T47D (cell line): Measurements from ENCODE around the gene ZC3HAV1.
"Not testable (repeated sequence)": the region's sequence is repeated elsewhere in the genome, so short reads cannot be mapped to it uniquely, and the experiment has no call there.

Source experiments
- DNase-seq, 2 experiments: peaks; one replicate each; pipeline versions ENCODE4 v3.0.0 to v3.0.0-alpha.2; 2011 to 2012; ENCODE audit warnings: low read depth in 1 of 2, low spot score in 1 of 2
- JUND ChIP-seq: IDR thresholded peaks from 2 replicates; pipeline ENCODE4 v1.6.1; 2012; ENCODE audit warnings: low read depth
- in situ Hi-C: cut with HindIII; loops from 2 replicates; pipeline ENCODE4 v1.10.0; 2016; ENCODE audit warnings: low sequenced_read_pairs, low pct_unique_long_range_greater_than_20kb

The ZC3HAV1 gene

DNA sequence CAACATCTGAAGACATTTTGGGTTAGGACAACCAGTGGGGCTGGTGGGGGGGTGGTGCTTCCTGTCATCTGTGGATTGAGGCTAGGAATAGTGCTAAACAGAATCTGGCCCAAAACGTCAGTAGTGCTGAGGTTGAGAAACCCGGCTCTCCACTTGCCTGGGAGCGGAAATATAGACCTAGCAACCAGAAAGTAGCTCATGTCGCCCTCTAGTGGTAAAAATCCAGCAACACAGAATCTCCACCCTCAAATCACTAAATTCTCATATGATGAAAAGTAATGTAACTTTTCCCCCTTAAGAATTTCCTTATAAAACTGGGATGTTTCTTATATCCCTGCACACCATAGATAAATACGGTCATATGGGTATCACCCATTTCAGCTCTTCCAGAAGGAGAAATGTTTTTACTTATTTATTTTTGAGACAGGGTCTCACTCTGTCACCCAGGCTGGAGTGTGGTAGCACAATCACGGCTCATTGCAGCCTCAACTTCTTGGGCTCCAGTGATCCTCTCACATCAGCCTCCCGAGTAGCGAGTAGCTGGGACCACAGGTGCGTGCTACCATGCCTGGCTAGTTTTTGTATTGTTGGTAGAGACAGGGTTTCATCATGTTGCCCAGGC is 34.4 kb downstream of the ZC3HAV1 start:
- TF ChIP-seq JUND, result no peak
- in situ Hi-C loops, result no loop called here
- DNase-seq, result peak; percentile 42 to 81

DNA sequence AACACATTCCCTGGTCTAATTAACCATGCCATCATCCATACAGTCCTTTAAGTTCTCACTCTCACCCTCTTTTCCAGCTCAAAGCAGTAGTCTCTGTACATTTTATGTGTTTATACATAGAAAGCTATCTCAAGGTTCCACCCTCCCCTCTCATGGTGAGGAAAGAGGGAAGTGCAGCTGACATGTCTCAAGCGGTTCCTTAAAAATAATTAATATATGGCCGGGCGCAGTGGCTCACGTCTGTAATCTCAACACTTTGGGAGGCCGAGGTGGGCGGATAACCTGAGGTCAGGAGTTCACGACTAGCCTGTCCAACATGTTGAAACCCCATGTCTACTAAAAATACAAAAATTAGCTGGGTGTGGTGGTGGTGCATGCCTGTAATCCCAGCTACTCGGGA is 36.7 kb downstream of the ZC3HAV1 start:
- in situ Hi-C loops, result no loop called here
- no peak for TF ChIP-seq JUND
- DNase-seq, result no peak

DNA sequence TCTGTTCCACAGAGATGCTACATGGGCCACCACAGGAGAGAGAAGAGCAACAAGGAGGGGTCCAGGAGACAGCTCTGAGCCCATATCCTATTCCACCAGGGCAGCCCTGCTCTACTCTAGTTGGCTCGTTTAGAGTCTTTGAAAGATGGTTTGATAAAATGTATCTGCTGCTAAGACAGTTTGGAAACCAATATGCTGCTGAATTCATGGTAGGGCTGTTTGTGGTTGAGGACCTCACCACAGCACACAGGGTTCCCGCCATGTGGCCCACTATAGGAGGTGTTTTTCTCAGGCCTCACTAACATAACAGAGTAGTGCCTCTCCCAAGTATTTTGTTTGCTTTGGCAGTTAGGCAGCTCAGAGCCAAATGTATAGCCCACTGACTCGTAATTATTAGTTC is 37.8 kb downstream of the ZC3HAV1 start:
- in situ Hi-C loops, result no loop called here
- no peak for DNase-seq
- no peak for TF ChIP-seq JUND

DNA sequence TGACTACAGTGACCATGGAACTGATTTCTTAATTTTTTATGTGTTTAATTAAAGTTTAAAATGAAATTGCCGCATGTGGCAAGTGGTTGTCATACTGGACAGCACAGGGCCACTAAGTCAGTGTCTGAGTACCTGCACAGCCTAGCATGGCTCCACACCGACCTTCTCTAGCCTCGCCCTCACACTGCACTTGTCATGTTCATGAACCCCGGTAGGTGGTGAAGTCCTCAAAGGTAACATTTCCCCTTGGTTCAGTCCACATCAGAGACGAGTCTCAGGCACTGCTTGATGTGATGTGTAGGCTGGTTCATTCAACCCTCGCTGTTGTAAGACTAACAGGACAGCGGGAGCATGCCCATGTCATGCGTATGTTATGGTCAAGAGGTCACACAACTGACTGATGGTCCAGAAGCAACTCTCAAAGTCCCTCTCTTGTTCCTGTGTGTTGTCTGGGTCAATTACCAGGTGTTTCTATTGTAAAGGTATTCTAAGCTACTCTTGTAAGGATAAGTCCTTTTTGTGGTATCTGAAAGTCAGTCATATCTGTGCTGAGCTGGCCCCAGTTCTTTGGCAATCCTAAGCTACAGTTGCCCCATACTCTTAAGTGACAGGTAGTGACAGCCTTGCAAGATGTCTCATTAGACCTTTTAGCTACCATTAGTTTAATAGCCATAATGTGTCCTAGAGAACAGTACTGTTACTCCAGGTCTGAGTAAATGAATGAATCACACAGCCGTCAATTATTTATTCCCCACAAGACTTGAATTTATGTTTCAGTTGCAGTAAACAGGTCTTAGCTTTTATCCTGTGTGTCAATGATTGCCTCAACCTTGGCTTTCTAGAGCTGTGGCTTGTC is 40.7 kb downstream of the ZC3HAV1 start:
- TF ChIP-seq JUND, result no peak
- no peak for DNase-seq
- in situ Hi-C loops, result no loop called here

DNA sequence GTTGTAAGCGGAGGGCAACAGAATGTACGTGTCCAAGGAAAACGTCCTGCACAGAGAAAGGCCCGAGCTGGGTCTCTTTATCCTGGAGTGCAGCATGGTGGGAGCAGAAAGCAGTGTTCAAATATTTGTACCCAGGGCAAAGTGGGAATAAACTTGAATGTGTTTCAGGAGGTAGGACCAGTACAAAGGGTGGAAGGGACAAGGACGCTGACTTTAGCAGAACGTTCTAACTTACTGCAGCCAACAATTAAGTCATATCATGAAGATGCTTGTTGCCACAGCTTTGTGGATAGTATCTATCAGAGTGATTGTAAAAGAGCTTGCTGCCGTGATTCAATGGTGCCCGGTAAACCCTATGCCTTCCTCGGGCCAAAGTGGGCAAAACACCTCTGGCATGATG is 43.2 kb downstream of the ZC3HAV1 start:
- no peak for DNase-seq
- no peak for TF ChIP-seq JUND
- in situ Hi-C loops, result no loop called here

DNA sequence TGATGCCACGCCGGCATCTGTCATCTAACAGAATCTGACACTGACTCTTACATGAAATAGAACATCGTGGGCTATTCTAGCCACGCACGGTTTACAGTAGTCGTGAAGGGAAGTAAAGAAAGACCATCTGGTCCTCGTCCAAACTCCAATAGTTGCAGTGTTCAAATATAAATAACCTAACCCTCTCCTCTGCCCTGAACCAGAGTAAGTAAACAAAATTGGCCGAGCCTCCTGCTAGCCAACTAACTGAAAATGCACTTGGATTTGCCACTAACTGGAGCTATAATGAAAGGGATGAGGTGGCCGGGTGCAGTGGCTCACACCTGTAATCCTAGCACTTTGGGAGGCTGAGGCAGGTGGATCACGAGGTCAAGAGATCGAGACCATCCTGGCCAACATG is 44.2 kb downstream of the ZC3HAV1 start:
- in situ Hi-C loops, result no loop called here

DNA sequence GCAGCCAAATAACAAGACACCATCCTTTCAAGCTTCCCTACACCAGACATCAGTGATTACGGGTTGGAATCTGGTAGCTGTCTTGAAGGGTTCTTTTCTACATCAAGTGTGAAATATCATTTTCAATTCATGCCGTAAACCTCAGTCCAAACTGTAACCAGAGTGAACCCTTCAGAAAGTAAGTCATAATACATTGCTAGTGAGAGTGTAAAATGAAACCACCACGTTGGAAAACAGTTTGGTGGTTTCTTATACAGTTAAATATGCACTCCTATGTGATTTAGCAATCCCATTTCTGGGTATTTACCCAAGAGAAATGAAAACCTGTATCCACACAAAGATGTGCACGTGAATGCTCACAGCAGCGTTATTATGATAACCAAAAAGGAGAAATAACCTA is 48.1 kb downstream of the ZC3HAV1 start:
- no peak for TF ChIP-seq JUND
- in situ Hi-C loops, result no loop called here

More for the DNA sequence above, 44.2 kb downstream of the ZC3HAV1 start:
- no peak for DNase-seq
- TF ChIP-seq JUND, result no peak

DNA sequence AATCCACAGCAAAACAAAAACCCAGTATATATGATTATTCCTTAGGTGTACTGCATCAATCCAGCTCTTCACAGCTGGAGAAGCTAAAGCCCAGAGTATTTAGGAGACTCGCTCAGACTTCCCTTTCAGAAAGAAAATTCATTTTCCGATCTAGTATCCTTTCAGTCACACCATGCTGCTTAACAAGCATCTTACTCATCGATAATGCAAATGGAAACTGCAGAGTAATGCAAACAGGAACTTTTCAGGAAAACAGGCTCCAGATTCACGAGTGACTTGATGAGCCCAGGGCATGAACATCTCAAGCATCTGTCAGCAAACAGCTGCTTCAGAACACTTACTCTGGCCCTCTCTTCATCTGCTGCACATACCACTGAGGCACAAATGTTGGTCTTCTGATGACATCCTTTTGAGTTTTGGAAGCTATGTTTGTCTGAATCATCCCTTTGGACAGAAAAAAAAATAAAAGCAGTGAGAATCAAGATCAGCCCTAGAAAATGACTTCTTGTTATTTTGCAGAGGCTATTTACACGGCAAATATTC is 48.8 kb downstream of the ZC3HAV1 start:
- no peak for DNase-seq
- in situ Hi-C loops, result no loop called here
- no peak for TF ChIP-seq JUND

More for the DNA sequence above, 48.1 kb downstream of the ZC3HAV1 start:
- no peak for DNase-seq

DNA sequence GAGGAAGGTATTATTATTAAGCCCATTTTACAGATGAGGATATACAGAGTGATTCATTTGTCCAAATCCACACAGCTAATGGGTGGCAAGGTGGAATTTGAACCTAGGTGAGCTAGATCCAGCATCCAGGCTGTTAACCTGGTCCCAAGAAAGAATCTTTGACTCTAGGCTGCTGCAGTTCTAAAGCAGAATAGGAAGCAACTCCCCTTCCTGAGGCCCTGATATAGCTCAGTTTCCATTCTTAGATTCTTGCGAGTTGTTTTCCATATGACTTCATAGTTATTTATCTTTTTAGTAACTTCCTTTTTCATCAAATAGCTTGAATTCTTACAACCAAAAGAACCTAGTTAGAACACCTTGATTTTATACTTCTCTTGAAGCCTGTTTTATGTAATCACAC is 49.6 kb downstream of the ZC3HAV1 start:
- in situ Hi-C loops, result no loop called here
- no peak for DNase-seq
- TF ChIP-seq JUND, result no peak

DNA sequence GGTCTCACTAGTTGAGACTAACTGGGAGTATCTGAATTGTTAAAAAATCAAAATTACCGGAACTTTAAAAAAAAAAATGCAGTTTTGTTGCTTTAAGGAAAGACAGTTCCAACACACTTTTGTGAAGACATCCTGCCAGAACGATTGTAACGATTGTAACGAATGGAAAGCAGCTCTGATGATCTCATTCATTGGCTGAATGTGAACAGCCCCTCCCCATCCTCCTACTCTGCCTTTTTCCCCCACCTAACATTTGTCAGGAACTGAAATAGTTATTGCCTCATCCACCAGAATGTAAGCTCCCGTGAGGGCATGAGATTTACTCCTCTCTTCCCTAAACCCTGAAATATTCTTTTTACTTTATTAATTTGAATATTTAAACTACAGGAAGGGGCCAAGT is 50.6 kb downstream of the ZC3HAV1 start:
- in situ Hi-C loops, result no loop called here
- no peak for TF ChIP-seq JUND
- no peak for DNase-seq

DNA sequence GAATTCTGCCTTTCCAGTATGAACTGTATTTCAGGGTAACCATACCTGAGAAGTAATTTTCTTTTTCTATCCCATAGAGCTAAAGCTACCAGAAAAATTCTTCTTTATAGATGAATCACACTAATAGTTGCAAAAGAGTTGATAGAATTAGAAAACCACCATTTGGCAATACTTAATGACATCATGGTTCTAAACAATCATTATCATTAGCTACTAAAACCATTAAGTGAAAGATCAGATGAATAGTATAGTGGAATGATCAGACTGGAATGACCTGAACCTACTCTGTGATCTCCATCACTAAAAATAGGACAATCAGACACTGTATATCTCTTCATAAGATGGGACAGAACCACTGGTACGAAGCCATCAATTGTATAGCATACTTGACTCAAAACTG is 53.8 kb downstream of the ZC3HAV1 start:
- TF ChIP-seq JUND, result no peak
- in situ Hi-C loops, result no loop called here

DNA sequence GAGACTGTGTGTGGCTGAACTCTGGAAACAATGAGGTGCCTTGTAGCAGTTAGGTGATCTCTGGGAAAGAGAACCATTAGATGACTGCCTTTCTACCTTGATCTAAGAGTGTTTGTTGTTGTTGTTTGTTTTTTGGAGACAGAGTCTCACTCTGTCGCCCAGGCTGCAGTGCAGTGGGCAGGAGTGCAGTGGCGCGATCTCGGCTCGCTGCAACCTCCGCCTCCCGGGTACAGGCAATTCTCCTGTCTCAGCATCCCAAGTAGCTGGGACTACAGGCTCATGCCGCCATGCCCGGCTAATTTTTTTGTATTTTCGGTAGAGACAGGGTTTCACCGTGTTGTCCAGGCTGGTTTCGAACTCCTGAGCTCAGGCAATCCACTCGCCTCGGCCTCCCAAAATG is 54.9 kb downstream of the ZC3HAV1 start:
- DNase-seq, in situ Hi-C loops: not testable (repeated sequence)

More for the DNA sequence above, 53.8 kb downstream of the ZC3HAV1 start:
- DNase-seq, result no peak

DNA sequence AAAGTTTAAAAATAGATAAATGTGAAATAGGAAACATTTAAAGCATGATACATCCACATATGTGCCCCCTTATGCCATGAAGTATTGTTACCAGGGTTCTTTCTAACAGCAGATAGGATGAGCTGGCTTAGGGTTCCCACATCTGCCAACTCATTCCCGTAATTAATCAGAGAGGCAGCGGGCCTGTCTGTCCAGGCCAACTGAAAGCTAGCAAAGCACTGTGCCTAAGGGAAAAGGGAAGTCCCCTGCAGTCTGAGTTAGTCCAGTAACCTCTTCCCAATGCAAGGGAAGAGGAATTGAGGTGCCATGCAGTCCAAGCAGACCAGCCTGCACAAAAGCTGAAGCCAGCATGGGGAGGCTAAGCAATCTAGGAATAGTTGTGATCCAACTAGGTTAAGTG is 55.4 kb downstream of the ZC3HAV1 start:
- in situ Hi-C loops, result no loop called here
- TF ChIP-seq JUND, result no peak
- no peak for DNase-seq
